Ovary (tissue), 9 donors: Measurements from ENCODE around the gene GALNT13. TPM values are rescaled to one million over a fixed set of nuclear protein-coding genes. Genes with fewer than 3 reads are reported as not detected.

Source experiments
- DNase-seq, 5 donors: peaks; one replicate each; pipeline ENCODE4 v3.0.0-alpha.2; 2019 to 2020
- H3K27ac ChIP-seq, 2 donors: fragments of 200-600 bp; one replicate each; pipeline versions ENCODE4 v1.5.1 to v1.8.0; 2019 to 2022
- H3K27me3 ChIP-seq: fragments of 200-600 bp; one replicate; pipeline ENCODE4 v1.8.0; 2022
- H3K36me3 ChIP-seq: fragments of 200-600 bp; sonication (generic); one replicate; pipeline ENCODE4 v1.5.1; 2019
- H3K4me1 ChIP-seq: one replicate; pipeline ENCODE4 v1.8.1; 2013; ENCODE audit warnings: mild to moderate bottlenecking, moderate library complexity; ENCODE audit not compliant: insufficient read depth
- H3K4me3 ChIP-seq: fragments of 200-600 bp; sonication (generic); one replicate; pipeline ENCODE4 v1.5.1; 2017
- H3K9me3 ChIP-seq, 2 donors: fragments of 200-600 bp in 1 of 2; sonication (generic) in 1 of 2; one replicate each; pipeline versions ENCODE4 v1.5.1 to v1.8.1; 2013 to 2019; ENCODE audit warnings: mild to moderate bottlenecking in 1 of 2, moderate library complexity in 1 of 2
- EP300 ChIP-seq: sonication (generic); formaldehyde crosslinking; IDR thresholded peaks from one replicate; pipeline ENCODE4 v1.6.1; 2017; ENCODE audit warnings: antibody characterized with exemption
- POLR2A ChIP-seq: fragments of 450-650 bp; IDR thresholded peaks from one replicate; pipeline ENCODE4 v1.6.1; 2017; ENCODE audit warnings: antibody characterized with exemption, mild to moderate bottlenecking, moderate library complexity
- WGBS, 3 donors: extraction: QIAGEN DNeasy Blood & Tissue Kit in 1 of 3; methylation state at CpG; one replicate each; pipeline versions ENCODE4 v1.1.5 to v1.1.7; 2013 to 2017; 5-methylcytosine and 5-hydroxymethylcytosine counted together
- intact Hi-C, 4 donors: fragments of 100-400 bp; cut with DNase I; formaldehyde crosslinking; loops; one replicate each; pipeline versions ENCODE4 v1.11.0 to v1.15.1; 2022 to 2023
- polyA plus RNA-seq, 2 donors: library from polyadenylated mRNA; stranded (reverse); fragments of 200-250 nt in 1 of 2; fragments of 350-450 nt in 1 of 2; fragmentation: Illumina TruSeq in 1 of 2; extraction: RNeasy Lipid Tissue Mini Kit (QIAGEN cat#74804) in 1 of 2; gene quantifications; one replicate each; pipeline ENCODE4 v1.2.3, GENCODE V29; 2013 to 2014
- total RNA-seq, 7 donors: library from RNA; depleted of rRNA in 2 of 7; stranded (reverse); fragments of >200 nt in 2 of 7; fragmentation: NEBNext Ultra II Directional in 3 of 7; extraction: Animal tissue kit (Norgen Biotek cat#: 25700) in 3 of 7; gene quantifications; one replicate each; pipeline versions ENCODE4 v1.1.0 to v1.2.4, GENCODE V29; 2016 to 2023
- TF ChIP-seq, protein P1 (sequence below), 3 donors: fragments of 450-650 bp in 2 of 3; fragments of 200-600 bp in 1 of 3; IDR thresholded peaks; one replicate each; pipeline versions ENCODE4 v1.5.1 to v1.8.0; 2016 to 2022; ENCODE audit warnings: antibody characterized with exemption in 3 of 3, mild to moderate bottlenecking in 1 of 3
- donor health status: DM: no; HTN: no; CAD: no; lungs with moderate emphysema.
- donor health status: DM: no; HTN: no; CAD: no.
- donor health status: Bipolar disorder and iron deficiency.
- donor health status: DM: yes; HTN: yes; CAD: no.
- donor health status: DM: no; HTN: no; CAD: no.
- donor health status: DM: yes; HTN: yes; CAD: no.

Gene GALNT13
- total and polyA plus RNA-seq, 9 donors, result 0.22 to 4.7 (median 1.1) TPM; not detected in 1

DNA sequence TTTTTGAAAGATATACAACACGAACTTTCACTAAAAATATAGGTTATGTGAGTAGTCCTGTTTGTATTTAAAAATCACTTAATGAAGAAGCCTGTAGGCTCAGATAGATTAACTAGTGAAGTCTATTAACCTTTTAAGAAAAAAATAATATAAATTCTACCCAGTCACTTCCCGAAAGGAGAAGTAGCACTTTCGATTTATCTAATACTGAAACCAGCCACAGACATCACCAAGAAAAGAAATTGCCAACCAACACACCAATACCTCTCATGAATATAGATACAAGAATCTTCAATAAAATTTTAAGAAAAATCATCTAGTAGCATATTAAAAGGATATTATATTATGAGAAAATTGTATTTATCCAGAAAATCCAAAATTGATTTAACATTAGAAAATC is 160.5 kb downstream of the GALNT13 start:
- H3K4me3 ChIP-seq, result no peak overlapping the region
- H3K27me3 ChIP-seq, result no peaks in the 10 kb centered on the region
- intact Hi-C loops, result no loop called here
- no peaks in the 10 kb centered on the region for H3K9me3 ChIP-seq
- WGBS, 3 donors, result 76 to 85% (median 77%) methylated on average over 3 of the region's 3 CpGs
- H3K27ac ChIP-seq, result no peak overlapping the region
- H3K36me3 ChIP-seq, result no peaks in the 10 kb centered on the region
- DNase-seq, result no peak
- TF ChIP-seq, protein P1, sequence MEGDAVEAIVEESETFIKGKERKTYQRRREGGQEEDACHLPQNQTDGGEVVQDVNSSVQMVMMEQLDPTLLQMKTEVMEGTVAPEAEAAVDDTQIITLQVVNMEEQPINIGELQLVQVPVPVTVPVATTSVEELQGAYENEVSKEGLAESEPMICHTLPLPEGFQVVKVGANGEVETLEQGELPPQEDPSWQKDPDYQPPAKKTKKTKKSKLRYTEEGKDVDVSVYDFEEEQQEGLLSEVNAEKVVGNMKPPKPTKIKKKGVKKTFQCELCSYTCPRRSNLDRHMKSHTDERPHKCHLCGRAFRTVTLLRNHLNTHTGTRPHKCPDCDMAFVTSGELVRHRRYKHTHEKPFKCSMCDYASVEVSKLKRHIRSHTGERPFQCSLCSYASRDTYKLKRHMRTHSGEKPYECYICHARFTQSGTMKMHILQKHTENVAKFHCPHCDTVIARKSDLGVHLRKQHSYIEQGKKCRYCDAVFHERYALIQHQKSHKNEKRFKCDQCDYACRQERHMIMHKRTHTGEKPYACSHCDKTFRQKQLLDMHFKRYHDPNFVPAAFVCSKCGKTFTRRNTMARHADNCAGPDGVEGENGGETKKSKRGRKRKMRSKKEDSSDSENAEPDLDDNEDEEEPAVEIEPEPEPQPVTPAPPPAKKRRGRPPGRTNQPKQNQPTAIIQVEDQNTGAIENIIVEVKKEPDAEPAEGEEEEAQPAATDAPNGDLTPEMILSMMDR (IDR thresholded peaks at IDR 0.05), result no peak
- TF ChIP-seq EP300 (no peak), POLR2A (no peak)
- H3K4me1 ChIP-seq, result no peaks in the 10 kb centered on the region

DNA sequence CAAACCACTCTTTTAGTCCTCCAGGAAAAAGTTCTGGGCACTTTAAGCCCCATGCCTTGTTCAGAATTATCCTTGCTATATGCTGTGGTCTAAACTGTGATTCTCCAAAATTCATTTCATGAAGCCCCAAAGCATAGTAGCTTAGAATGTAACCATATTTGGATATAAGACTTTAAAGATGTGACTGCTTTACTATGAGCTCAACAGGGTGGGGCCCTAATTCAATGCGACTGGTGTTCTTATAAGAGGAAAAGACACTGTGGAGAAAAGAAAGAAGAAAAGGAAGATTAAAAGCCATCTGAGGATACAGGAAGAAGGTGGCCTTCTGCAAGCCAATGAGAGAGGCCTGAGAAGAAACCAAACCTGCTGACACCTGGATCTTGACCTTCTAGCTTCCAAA is 174.8 kb downstream of the GALNT13 start:
- no peak overlapping the region for H3K27ac ChIP-seq
- no peaks in the 10 kb centered on the region for H3K36me3 ChIP-seq
- DNase-seq, result no peak
- intact Hi-C loops, result no loop called here
- H3K9me3 ChIP-seq, result no peaks in the 10 kb centered on the region
- TF ChIP-seq EP300 (no peak), POLR2A (no peak)
- TF ChIP-seq, protein P1 (IDR thresholded peaks at IDR 0.05), result no peak
- 79 to 97% (median 81%) methylated on average over 1 of the region's 1 CpG for WGBS, 3 donors
- H3K4me1 ChIP-seq, result no peaks in the 10 kb centered on the region
- H3K4me3 ChIP-seq, result no peak overlapping the region
- no peaks in the 10 kb centered on the region for H3K27me3 ChIP-seq

DNA sequence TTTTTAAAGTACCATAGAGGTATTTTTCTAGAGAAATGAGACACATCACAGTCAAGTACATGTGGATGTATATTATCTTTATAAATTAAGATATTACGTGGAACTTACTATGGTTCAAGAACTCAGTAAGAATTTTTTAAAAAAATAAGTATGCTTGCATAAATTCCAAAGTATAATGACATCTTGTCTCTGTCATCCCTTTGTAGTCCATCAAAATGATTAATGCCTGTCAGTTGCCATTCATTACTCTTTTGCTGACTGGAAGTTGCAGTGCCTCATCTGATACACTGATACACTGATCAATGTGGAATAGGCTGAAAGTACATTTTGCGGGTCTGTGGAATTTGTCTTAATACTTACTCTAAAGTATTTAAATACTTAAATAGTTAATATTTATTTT is 177.2 kb downstream of the GALNT13 start:
- Histone ChIP-seq H3K4me1 (no peaks in the 10 kb centered on the region), H3K4me3 (no peak overlapping the region), H3K9me3 (no peaks in the 10 kb centered on the region), H3K36me3 (no peaks in the 10 kb centered on the region), H3K27ac (no peak overlapping the region), H3K27me3 (no peaks in the 10 kb centered on the region)
- 89 to 92% (median 90%) methylated on average over 2 of the region's 2 CpGs for WGBS, 3 donors
- intact Hi-C loops, result no loop called here
- no peak for DNase-seq
- TF ChIP-seq, protein P1 (IDR thresholded peaks at IDR 0.05), result no peak
- no peak for TF ChIP-seq POLR2A
- no peak for TF ChIP-seq EP300

DNA sequence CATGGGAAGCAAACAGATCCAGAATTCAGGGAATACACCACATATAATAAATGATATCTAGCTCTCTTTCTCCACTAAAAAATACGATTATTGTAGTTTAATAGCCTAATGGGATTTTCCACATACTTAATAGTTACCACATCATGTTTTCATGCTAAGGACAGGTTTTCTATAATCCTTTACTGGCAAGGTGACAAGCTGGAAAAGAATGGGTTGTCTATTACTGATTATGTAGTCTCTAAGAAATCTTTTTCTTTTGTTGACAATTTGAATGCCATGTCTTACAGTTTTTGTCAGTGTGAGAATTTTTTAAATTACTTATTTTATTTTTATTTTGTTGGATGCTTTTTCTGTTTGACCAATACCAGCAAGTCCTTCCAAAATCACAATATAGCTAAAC is 177.8 kb downstream of the GALNT13 start:
- no peak overlapping the region for H3K27ac ChIP-seq
- TF ChIP-seq, protein P1 (IDR thresholded peaks at IDR 0.05), result no peak
- no peak for TF ChIP-seq EP300
- no peak for TF ChIP-seq POLR2A
- no peaks in the 10 kb centered on the region for H3K4me1 ChIP-seq
- H3K27me3 ChIP-seq, result no peaks in the 10 kb centered on the region
- H3K4me3 ChIP-seq, result no peak overlapping the region
- H3K9me3 ChIP-seq, result no peaks in the 10 kb centered on the region
- intact Hi-C loops, result no loop called here
- WGBS, 3 donors, result 64 to 79% (median 74%) methylated on average over 1 of the region's 1 CpG
- no peaks in the 10 kb centered on the region for H3K36me3 ChIP-seq
- DNase-seq, result no peak

DNA sequence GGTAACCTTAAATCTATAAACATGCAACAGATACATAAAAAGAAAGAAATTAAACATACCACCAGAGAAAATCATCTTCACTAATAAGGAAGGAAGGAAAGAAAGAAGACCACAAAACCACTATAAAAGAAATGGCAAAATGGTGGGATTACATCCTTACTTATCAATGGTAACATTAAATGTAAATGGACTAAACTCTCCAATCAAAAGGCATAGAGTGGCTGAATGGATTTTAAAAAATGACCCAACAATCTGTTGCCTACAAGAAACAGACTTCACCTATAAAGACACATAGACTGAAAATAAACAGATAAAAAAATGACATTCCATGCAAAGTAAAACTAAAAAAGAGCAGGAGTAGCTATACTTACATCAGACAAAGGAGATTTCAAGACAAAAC is 195.4 kb downstream of the GALNT13 start:
- H3K9me3 ChIP-seq, result no peaks in the 10 kb centered on the region
- no peaks in the 10 kb centered on the region for H3K27me3 ChIP-seq
- TF ChIP-seq, protein P1 (IDR thresholded peaks at IDR 0.05), result no peak
- TF ChIP-seq POLR2A (no peak), EP300 (no peak)
- intact Hi-C loops, result no loop called here
- no peaks in the 10 kb centered on the region for H3K36me3 ChIP-seq
- DNase-seq, result no peak
- H3K27ac ChIP-seq, result no peak overlapping the region
- no peak overlapping the region for H3K4me3 ChIP-seq
- no peaks in the 10 kb centered on the region for H3K4me1 ChIP-seq
